ENCODE measurements around the gene ST8SIA6.

Gene ST8SIA6

DNA sequence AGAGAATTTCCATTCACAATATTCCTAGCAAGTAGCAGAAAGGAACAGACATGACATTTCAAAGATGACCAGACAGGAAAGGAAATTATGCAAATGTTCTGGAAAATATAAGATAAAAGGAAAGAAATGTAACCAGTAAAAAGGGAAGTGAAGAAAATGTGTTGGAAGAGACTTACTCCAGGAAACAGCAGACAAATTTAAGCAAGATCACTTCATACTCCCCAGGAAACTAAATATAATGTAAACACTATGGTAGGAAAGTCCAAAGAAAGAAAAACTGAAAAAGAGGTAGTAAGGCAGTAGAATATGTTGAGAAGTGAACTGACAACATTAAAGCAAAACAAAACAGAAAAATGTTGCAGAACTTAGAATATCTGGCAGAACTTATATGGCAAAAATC, 6.4 kb upstream of the ST8SIA6 start:
- TF ChIP-seq, protein P1, sequence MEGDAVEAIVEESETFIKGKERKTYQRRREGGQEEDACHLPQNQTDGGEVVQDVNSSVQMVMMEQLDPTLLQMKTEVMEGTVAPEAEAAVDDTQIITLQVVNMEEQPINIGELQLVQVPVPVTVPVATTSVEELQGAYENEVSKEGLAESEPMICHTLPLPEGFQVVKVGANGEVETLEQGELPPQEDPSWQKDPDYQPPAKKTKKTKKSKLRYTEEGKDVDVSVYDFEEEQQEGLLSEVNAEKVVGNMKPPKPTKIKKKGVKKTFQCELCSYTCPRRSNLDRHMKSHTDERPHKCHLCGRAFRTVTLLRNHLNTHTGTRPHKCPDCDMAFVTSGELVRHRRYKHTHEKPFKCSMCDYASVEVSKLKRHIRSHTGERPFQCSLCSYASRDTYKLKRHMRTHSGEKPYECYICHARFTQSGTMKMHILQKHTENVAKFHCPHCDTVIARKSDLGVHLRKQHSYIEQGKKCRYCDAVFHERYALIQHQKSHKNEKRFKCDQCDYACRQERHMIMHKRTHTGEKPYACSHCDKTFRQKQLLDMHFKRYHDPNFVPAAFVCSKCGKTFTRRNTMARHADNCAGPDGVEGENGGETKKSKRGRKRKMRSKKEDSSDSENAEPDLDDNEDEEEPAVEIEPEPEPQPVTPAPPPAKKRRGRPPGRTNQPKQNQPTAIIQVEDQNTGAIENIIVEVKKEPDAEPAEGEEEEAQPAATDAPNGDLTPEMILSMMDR (conservative IDR thresholded peaks at IDR 0.05; ENCODE audit: low read depth): no peak
- ChIA-PET CTCF (interaction anchor here (0.7 kb wide), 1 partner anchor 59 kb away, joined by 4 read pairs; no protein-coding TSS in a partner anchor), POLR2A (ENCODE audit: low non-redundant PET) (no interaction called here)
- no peak overlapping the region for H3K27ac ChIP-seq
- DNase-seq (ENCODE audit: low spot score): no peak

DNA sequence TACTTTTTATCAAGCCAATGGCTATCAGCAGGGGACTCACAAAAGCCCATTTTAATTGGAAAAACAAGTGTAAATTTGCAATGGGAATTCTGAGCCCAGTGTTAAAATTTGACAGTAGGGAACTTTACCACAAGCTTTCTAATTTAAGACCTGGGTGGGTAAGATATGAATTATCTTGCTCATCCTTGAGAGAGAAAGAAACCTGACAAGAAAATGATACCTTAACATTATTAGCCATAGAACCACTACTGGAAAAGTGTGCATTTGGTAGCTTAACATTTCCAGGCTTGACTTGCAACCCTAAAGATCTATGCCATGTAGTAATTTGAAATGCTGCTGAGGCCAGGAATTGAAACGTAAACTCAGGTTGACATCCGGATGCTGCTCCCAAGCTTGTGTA, 2.7 kb upstream of the ST8SIA6 start:
- CTCF ChIA-PET: no interaction called here
- DNase-seq (ENCODE audit: low spot score): no peak
- POLR2A ChIA-PET (ENCODE audit: low non-redundant PET): no interaction called here
- H3K27ac ChIP-seq: no peak overlapping the region
- TF ChIP-seq, protein P1 (conservative IDR thresholded peaks at IDR 0.05; ENCODE audit: low read depth): no peak

DNA sequence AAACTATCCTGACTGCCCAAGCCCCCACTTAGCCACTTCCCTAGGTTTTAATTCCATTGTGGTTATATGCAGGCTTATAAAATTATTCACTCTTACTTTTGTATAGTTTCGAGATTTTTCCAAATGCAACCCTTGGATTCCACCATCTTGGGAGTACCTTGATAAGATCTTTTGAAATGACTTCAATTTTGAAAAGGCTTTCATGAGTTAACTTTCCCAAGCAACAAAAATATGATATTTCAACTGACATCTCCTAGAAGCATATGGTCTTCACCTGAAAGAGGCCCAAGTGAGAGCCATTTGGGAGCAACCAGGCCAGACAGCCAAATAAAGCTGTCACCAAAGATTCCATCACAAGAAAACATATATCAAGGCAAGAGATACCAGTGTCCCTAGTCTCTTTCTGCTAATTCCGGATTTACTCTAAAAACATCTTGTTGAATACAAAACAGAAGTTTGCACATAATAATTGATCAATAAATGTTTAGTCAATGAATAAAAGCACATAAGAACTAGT, 1.7 kb upstream of the ST8SIA6 start:
- DNase-seq (ENCODE audit: low spot score): no peak
- no peak overlapping the region for H3K27ac ChIP-seq
- ChIA-PET CTCF (no interaction called here), POLR2A (ENCODE audit: low non-redundant PET) (no interaction called here)
- TF ChIP-seq, protein P1 (conservative IDR thresholded peaks at IDR 0.05; ENCODE audit: low read depth): no peak

DNA sequence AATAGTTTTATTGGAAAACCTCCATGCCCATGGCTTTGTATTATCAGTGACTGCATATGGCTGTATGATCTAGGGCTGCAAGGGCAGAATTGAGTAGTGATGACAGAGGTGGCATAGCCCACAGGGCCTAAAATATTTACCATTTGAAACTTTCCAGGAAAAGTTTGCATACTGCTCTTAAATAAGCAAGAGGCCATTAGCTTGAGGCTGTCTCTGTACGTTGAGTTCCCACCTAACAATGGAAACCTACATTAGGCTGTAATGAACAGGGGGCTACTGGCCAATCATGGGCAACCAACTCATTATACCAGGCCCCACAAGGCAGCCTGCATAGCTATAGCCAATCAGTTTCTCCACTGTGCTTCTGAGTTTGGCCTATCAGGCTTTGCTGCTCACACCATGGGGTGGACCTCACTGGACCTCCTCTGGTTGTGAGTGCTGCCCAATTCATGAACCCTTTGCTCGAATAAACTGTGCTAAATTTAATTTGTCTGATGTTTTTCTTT, 673 bp upstream of the ST8SIA6 start:
- no peak for DNase-seq (ENCODE audit: low spot score)
- no peak overlapping the region for H3K27ac ChIP-seq
- POLR2A ChIA-PET (ENCODE audit: low non-redundant PET): no interaction called here
- TF ChIP-seq, protein P1 (conservative IDR thresholded peaks at IDR 0.05; ENCODE audit: low read depth): no peak
- CTCF ChIA-PET: no interaction called here

DNA sequence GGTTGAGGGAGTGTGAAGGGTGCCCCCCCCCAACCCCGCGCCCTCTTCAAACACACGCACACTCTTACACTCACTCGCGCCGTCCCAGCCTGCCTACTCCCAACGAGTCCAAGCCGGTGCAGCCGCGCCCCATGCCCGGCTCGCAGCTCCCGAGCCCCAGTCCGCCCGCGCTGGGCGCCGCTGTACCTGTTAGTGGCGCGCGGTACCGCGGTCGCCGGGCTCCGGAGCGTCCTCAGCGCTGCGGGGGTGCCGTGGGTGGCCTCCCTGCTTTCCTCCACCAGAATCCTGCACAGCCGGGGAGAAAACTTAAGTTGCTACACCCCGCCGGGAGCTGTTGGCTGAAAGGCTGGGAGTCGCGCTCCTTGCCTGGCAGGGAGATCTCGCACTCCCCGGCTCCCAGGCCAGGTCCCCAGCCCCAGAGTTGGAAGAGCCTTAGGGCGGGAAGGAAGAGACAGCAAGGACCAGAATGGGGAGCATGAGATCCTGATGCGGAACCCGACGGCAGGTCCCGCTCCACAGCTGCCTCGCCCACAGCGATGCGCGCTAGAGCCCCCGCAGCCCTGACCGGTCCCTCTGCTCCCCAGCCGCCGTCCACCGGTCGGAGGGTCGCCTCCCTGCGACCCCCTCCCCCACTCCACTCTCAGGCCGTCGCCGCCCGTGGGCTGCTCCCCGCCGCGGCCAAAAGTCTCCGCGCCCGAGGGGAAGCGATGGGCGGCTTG, 863 bp downstream of the ST8SIA6 start:
- ChIA-PET POLR2A (ENCODE audit: low non-redundant PET) (interaction anchor here (0.6 kb wide), 1 partner anchor 292 kb away, joined by 3 read pairs; no protein-coding TSS in a partner anchor), CTCF (interaction anchor here (0.6 to 0.9 kb wide), 3 partner anchors 25 to 99 kb away, joined by 3 read pairs; no protein-coding TSS in a partner anchor)
- TF ChIP-seq, protein P1 (conservative IDR thresholded peaks at IDR 0.05; ENCODE audit: low read depth): no peak
- peak; percentile 59 for DNase-seq (ENCODE audit: low spot score)
- H3K27ac ChIP-seq: peak overlapping the region; percentile 44

DNA sequence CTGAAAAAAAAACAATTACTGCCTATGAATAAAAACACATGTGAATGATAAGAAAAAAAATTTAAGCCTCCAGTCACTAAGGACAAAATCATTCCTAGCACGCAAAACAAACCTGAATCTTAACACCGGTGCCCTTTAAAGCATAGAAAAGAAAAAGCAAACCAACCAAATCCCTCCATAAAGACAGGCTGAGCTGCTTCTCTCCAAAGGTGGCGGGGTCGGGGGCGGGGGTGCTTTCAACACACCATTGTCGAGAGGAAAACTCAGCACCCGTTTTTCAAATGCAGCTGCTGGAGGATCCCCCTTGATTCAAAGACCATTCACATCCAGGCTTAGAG, 1.4 kb downstream of the ST8SIA6 start:
- TF ChIP-seq, protein P1 (conservative IDR thresholded peaks at IDR 0.05; ENCODE audit: low read depth): no peak
- ChIA-PET POLR2A (ENCODE audit: low non-redundant PET) (interaction anchor here (0.6 kb wide), 1 partner anchor 292 kb away, joined by 3 read pairs; no protein-coding TSS in a partner anchor), CTCF (interaction anchor here (0.7 to 0.9 kb wide), 2 partner anchors 42 to 99 kb away, joined by 3 read pairs; no protein-coding TSS in a partner anchor)
- H3K27ac ChIP-seq: peak overlapping the region; percentile 44
- no peak for DNase-seq (ENCODE audit: low spot score)
